Urinary bladder (tissue), 4 donors: ENCODE measurements around the gene INTS1. TPM values are rescaled to one million over a fixed set of nuclear protein-coding genes. Genes with fewer than 3 reads are reported as not detected.

Source experiments
- DNase-seq: peaks from one replicate; pipeline ENCODE4 v3.0.0-alpha.2; 2015; ENCODE audit errors: extremely low spot score
- H3K27ac ChIP-seq: one replicate; pipeline ENCODE4 v1.5.1; 2013; ENCODE audit warnings: low read depth, mild to moderate bottlenecking, moderate library complexity
- H3K36me3 ChIP-seq: one replicate; pipeline ENCODE4 v1.6.1; 2013; ENCODE audit warnings: mild to moderate bottlenecking, moderate library complexity; ENCODE audit not compliant: insufficient read depth
- H3K4me1 ChIP-seq: one replicate; pipeline ENCODE4 v1.6.1; 2013; ENCODE audit warnings: mild to moderate bottlenecking, moderate library complexity; ENCODE audit not compliant: insufficient read depth
- H3K4me3 ChIP-seq: one replicate; pipeline ENCODE4 v1.5.1; 2013; ENCODE audit warnings: low read depth, low read length
- WGBS: extraction: QIAGEN DNeasy Blood & Tissue Kit; methylation state at CpG from one replicate; pipeline ENCODE4 v1.1.7; 2013; 5-methylcytosine and 5-hydroxymethylcytosine counted together
- polyA plus RNA-seq: library from polyadenylated mRNA; stranded (reverse); fragments of 200-250 nt; gene quantifications from one replicate; pipeline ENCODE4 v1.2.3, GENCODE V29; 2013
- total RNA-seq: library from RNA; depleted of rRNA; stranded (reverse); fragments of >200 nt; gene quantifications from one replicate; pipeline ENCODE4 v1.2.3, GENCODE V29; 2014
- donor health status: healthy with polysubstance abuse.
- donor health status: healthy.

Gene INTS1
- total and polyA plus RNA-seq, 2 donors = 13.7 to 55.6 TPM

DNA sequence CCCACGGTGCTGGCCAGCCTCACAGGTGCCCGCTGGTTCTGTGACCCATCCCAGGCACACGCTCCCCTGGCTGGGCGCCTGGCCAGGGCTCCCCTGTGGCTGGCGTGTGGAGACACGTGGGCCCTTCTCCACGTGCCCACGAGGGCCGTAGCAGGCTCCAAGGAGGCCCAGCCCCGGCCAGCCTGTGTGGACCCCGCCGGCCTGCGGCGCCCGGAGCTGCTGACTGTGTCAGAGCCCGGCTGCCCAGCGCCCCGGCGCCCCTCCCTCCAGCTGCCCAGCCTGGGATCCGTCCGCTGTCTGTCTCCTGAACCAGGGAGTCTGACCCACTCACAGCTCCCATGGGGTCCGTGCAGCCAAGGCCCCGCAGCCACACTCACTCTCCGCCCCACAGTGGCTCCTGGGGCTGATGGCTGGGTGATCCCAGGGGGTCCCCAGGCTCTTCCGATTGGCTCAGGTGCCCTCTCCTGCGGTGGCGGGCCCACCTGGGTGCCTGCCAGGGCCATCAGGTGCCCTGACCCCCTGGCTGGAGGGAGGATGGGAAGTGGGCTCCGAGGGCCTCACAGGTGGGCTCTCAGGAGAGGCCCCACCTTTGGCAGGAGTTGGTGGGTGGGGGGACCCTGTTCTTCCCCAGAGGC lies 42.2 kb upstream of the INTS1 start:
- WGBS = 85% methylated on average over 28 of the region's 28 CpGs
- DNase-seq = no peak
- no peak overlapping the region for H3K4me3 ChIP-seq
- H3K27ac ChIP-seq = no peak overlapping the region
- H3K4me1 ChIP-seq = no peaks in the 10 kb centered on the region
- peaks cover 1% of the 10 kb centered on the region for H3K36me3 ChIP-seq

GRCh38 chr7:1545417-1546246 lies 41.4 kb upstream of the INTS1 start:
- 82% methylated on average over 40 of the region's 40 CpGs for WGBS
- DNase-seq = no peak
- Histone ChIP-seq H3K27ac (no peak overlapping the region), H3K4me3 (no peak overlapping the region), H3K4me1 (no peaks in the 10 kb centered on the region), H3K36me3 (peaks cover 5% of the 10 kb centered on the region)

DNA sequence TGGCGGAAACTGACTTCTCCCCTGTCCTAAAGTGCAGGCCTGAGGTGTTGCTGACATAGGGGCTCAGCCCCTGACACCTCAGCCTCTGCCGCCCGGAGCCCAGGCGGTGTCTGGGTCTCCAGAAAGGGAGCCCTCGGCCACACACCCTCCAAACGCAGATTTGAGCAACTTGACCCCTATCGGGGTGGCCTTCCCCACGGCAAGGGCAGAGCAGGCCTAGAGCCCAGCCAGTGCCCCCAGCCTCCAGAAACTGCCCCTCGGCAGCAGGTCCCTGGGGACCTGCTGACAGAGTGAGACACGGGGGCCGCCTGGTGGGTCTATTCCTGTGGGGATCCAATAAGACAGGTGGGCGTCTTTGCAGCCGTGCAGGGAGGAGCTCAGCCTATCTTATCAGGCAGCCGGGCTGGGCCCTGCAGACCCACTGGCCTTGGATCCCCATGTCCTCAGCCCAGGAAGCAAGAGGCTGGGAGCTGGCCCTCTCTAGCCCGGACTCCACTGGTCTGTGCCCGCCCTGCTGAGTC lies 40.8 kb upstream of the INTS1 start:
- Histone ChIP-seq H3K27ac (no peak overlapping the region), H3K36me3 (peaks cover 6% of the 10 kb centered on the region), H3K4me3 (no peak overlapping the region), H3K4me1 (no peaks in the 10 kb centered on the region)
- DNase-seq = no peak
- 80% methylated on average over 16 of the region's 16 CpGs for WGBS

DNA sequence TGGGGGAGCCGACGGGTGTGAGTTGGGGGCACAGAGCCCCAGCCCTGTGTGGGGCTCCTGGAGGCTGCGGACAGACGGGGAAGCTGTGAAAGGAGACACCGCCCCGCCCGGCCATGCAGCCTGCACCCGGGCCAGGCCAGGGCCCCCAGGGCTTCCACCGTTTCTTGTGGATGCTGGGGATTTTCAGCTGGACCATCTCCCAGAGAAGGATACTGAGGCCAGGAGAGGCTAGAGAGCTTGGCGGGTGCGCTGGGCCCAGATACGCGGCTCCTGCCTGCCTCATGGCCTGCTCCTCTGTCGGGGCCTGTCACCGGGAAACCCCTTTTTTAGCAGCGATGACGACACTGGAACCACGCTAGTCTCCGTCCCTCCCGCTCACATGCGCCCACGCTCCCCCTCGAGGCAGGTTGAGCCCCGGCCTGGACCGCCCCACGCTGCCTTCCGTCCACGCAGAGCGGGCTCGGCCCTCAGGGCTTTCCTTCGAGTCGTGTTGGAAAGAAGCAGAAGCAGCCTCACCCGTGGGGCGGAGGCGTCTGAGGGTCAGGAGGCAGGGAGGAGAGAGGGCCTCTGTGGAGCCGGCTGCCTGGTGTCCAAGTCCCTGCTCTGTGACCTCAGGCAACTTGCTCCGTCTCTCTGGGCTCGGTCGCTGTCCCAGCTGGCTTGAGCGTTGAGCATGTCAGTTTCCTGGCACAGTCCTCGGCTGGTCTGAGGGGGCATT lies 40.1 kb upstream of the INTS1 start:
- 66% methylated on average over 41 of the region's 41 CpGs for WGBS

DNA sequence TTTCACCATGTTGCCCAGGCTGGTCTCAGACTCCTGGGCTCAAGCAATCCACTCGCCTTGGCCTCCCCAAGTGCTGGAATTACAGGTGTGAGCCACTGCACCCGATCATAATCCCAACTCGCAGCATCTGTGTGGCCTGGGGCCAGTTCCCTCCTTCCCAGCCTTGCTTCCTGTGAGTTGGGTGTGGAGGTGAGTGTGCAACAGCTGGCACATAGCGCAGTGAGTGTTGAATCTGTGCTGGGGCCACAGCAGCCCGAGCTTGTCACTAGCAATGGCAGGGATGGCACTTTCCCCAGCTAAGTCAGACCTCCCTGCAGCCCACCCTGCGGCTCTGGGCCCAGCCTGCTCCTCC lies 39.6 kb upstream of the INTS1 start:
- H3K27ac ChIP-seq = no peak overlapping the region
- no peaks in the 10 kb centered on the region for H3K4me1 ChIP-seq
- WGBS = 84% methylated on average over 6 of the region's 6 CpGs
- no peak overlapping the region for H3K4me3 ChIP-seq
- DNase-seq = no peak
- peaks cover 6% of the 10 kb centered on the region for H3K36me3 ChIP-seq

More for the DNA sequence above, 40.1 kb upstream of the INTS1 start:
- Histone ChIP-seq H3K4me3 (no peak overlapping the region), H3K4me1 (no peaks in the 10 kb centered on the region), H3K36me3 (peaks cover 6% of the 10 kb centered on the region), H3K27ac (no peak overlapping the region)
- no peak for DNase-seq

- Histone ChIP-seq H3K36me3 (peaks cover 6% of the 10 kb centered on the region), H3K4me1 (no peaks in the 10 kb centered on the region), H3K4me3 (no peak overlapping the region), H3K27ac (no peak overlapping the region)
- no peak for DNase-seq
- 88% methylated on average over 38 of the region's 38 CpGs for WGBS
Observed at GRCh38 chr7:1542841-1543747, 38.9 kb upstream of the INTS1 start.

- Histone ChIP-seq H3K4me3 (no peak overlapping the region), H3K27ac (no peak overlapping the region), H3K4me1 (no peaks in the 10 kb centered on the region), H3K36me3 (peaks cover 6% of the 10 kb centered on the region)
- 90% methylated on average over 21 of the region's 21 CpGs for WGBS
- no peak for DNase-seq
Observed at GRCh38 chr7:1542329-1542728, 38.1 kb upstream of the INTS1 start.

GRCh38 chr7:1541431-1542162 lies 37.4 kb upstream of the INTS1 start:
- peaks cover 6% of the 10 kb centered on the region for H3K36me3 ChIP-seq
- WGBS = 90% methylated on average over 33 of the region's 33 CpGs
- DNase-seq = no peak
- H3K4me1 ChIP-seq = no peaks in the 10 kb centered on the region
- H3K27ac ChIP-seq = no peak overlapping the region
- H3K4me3 ChIP-seq = no peak overlapping the region

DNA sequence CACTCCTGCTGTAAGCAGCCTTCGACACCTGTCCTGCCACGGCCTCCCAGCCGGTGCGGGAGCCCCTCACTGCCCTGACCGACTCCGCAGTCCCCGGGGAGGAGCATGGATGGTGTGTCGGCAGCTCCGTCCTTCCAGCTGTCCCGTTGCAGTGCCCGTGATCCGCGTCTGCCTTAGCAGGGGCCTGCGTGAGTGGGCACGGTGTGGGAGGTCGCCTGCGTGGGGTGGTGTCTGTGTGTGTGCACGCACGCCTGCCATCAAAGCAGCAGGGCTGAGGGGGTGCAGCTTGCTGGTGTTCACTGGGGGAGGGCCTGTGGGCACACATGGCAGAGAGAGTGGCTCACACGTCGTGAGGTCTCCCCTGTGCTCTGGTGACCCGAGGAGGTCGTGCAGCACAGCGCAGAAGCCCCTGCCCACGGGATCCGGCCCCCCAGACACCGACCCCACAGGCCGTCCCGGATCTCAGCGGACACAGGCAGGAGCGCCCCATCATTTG lies 36.6 kb upstream of the INTS1 start:
- DNase-seq = no peak
- Histone ChIP-seq H3K4me1 (no peaks in the 10 kb centered on the region), H3K27ac (no peak overlapping the region), H3K36me3 (peaks cover 6% of the 10 kb centered on the region), H3K4me3 (no peak overlapping the region)
- WGBS = 91% methylated on average over 31 of the region's 31 CpGs

GRCh38 chr7:1539882-1540775 lies 35.9 kb upstream of the INTS1 start:
- Histone ChIP-seq H3K27ac (no peak overlapping the region), H3K4me3 (no peak overlapping the region), H3K36me3 (peaks cover 6% of the 10 kb centered on the region), H3K4me1 (no peaks in the 10 kb centered on the region)
- no peak for DNase-seq
- 96% methylated on average over 73 of the region's 73 CpGs for WGBS

GRCh38 chr7:1539181-1539881 lies 35.1 kb upstream of the INTS1 start:
- H3K4me3 ChIP-seq = no peak overlapping the region
- 83% methylated on average over 36 of the region's 36 CpGs for WGBS
- H3K27ac ChIP-seq = no peak overlapping the region
- H3K4me1 ChIP-seq = no peaks in the 10 kb centered on the region
- peaks cover 6% of the 10 kb centered on the region for H3K36me3 ChIP-seq
- DNase-seq = no peak
